RWPE2 (cell line): ENCODE results near the gene GLDN.

Experiments
- ATAC-seq: fragments of 200-7000 bp; cut with Tn5 transposase; 3 replicates; pipeline ENCODE4 v1.9.1; 2021; ENCODE audit warnings: low read depth
- DNase-seq: peaks from one replicate; pipeline ENCODE4 v3.0.0-alpha.2; 2020; ENCODE audit warnings: low spot score
- H3K27ac ChIP-seq: fragments of 450-650 bp; 2 replicates; pipeline ENCODE4 v1.5.1; 2017; ENCODE audit warnings: mild to moderate bottlenecking; ENCODE audit not compliant: poor library complexity, severe bottlenecking
- H3K27me3 ChIP-seq: fragments of 250-450 bp; sonication (Bioruptor Pico); 2 replicates; pipeline ENCODE4 v1.5.1; 2021; ENCODE audit warnings: mild to moderate bottlenecking, moderate library complexity; ENCODE audit not compliant: insufficient read depth, poor library complexity, severe bottlenecking
- H3K36me3 ChIP-seq: fragments of 250-450 bp; sonication (Bioruptor Pico); 2 replicates; pipeline ENCODE4 v1.5.1; 2020; ENCODE audit warnings: low read depth, mild to moderate bottlenecking, moderate library complexity
- H3K4me1 ChIP-seq: fragments of 250-450 bp; sonication (Bioruptor Pico); 2 replicates; pipeline ENCODE4 v1.5.1; 2021; ENCODE audit warnings: mild to moderate bottlenecking, moderate library complexity; ENCODE audit not compliant: insufficient read depth, poor library complexity, severe bottlenecking
- H3K4me3 ChIP-seq: fragments of 250-450 bp; sonication (Bioruptor Pico); 2 replicates; pipeline ENCODE4 v1.5.1; 2021; ENCODE audit warnings: mild to moderate bottlenecking, moderate library complexity; ENCODE audit not compliant: severe bottlenecking
- H3K9me3 ChIP-seq: fragments of 250-450 bp; sonication (Bioruptor Pico); 2 replicates; pipeline ENCODE4 v1.5.1; 2021; ENCODE audit warnings: mild to moderate bottlenecking, moderate library complexity; ENCODE audit not compliant: severe bottlenecking
- CTCF ChIP-seq: fragments of 450-650 bp; IDR thresholded peaks from one replicate; pipeline ENCODE4 v1.5.1; 2017; ENCODE audit warnings: mild to moderate bottlenecking, moderate library complexity; ENCODE audit not compliant: poor library complexity, severe bottlenecking

Gene GLDN

GRCh38 chr15:51353976-51354375, 12.5 kb downstream of the GLDN start:
- ATAC-seq (no peak), DNase-seq (no peak)
- Histone ChIP-seq H3K4me3 (no peak overlapping the region), H3K36me3 (no peaks in the 10 kb centered on the region), H3K27me3 (no peaks in the 10 kb centered on the region), H3K9me3 (no peaks in the 10 kb centered on the region), H3K27ac (no peak overlapping the region), H3K4me1 (no peaks in the 10 kb centered on the region)
- TF ChIP-seq CTCF: no peak

- DNase-seq (no peak), ATAC-seq (no peak)
- H3K9me3 ChIP-seq: no peaks in the 10 kb centered on the region
- H3K27me3 ChIP-seq: no peaks in the 10 kb centered on the region
- TF ChIP-seq CTCF: no peak
- H3K27ac ChIP-seq: no peak overlapping the region
- no peaks in the 10 kb centered on the region for H3K4me1 ChIP-seq
- no peak overlapping the region for H3K4me3 ChIP-seq
- H3K36me3 ChIP-seq: no peaks in the 10 kb centered on the region
Measured at GRCh38 chr15:51355096-51355495, 13.6 kb downstream of the GLDN start.

DNA sequence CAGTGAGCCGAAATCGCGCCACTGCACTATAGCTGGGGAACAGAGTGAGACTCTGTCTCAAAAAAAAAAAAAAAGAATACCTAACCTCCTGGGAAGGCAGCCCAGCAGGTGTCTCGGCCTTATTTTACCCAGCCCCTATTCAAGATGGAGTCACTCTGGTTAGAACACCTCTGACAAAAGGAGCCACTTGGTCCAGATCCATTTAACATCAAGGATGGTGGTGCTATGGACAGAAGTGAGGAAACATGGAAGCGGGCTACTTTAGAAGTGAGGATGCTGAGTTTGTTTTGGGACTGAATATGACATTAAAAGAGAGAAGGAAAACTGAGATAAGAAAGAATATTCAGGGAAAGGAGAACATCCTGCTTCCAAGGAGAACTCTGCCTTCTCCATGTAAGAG, 14.7 kb downstream of the GLDN start:
- ATAC-seq: no peak
- no peaks in the 10 kb centered on the region for H3K4me1 ChIP-seq
- TF ChIP-seq CTCF: no peak
- no peak overlapping the region for H3K4me3 ChIP-seq
- H3K36me3 ChIP-seq: no peaks in the 10 kb centered on the region
- H3K9me3 ChIP-seq: no peaks in the 10 kb centered on the region
- no peak for DNase-seq
- H3K27ac ChIP-seq: no peak overlapping the region
- H3K27me3 ChIP-seq: no peaks in the 10 kb centered on the region

DNA sequence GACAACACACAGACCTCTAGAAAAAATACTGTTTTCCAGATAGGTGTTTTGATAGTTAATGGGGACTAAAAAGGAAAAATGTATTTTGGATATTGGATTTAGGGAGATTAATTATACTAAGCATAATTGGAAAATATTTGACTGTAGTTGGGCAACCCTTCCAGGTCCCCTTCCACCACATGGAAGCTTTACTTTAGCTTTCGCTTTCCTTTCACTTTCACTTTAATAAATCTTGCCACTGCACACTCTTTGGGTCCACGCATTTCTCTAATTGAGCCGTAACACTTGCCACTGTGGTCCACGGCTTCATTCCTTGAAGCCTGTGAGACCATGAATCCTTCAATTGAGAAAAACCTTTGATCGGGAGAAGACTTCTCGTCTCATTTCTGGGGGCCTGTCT, 15.5 kb downstream of the GLDN start:
- no peak for TF ChIP-seq CTCF
- H3K27ac ChIP-seq: no peak overlapping the region
- DNase-seq (no peak), ATAC-seq (no peak)
- H3K9me3 ChIP-seq: no peaks in the 10 kb centered on the region
- no peaks in the 10 kb centered on the region for H3K4me1 ChIP-seq
- no peaks in the 10 kb centered on the region for H3K36me3 ChIP-seq
- H3K4me3 ChIP-seq: no peak overlapping the region
- H3K27me3 ChIP-seq: no peaks in the 10 kb centered on the region

- H3K9me3 ChIP-seq: no peaks in the 10 kb centered on the region
- H3K36me3 ChIP-seq: no peaks in the 10 kb centered on the region
- H3K4me1 ChIP-seq: no peaks in the 10 kb centered on the region
- TF ChIP-seq CTCF: no peak
- DNase-seq (no peak), ATAC-seq (no peak)
- no peak overlapping the region for H3K27ac ChIP-seq
- H3K27me3 ChIP-seq: no peaks in the 10 kb centered on the region
- H3K4me3 ChIP-seq: no peak overlapping the region
Measured at GRCh38 chr15:51359981-51360380, 18.5 kb downstream of the GLDN start.
